ACHN (cell line): ENCODE results near the gene ODC1.

Experiments used
- DNase-seq: peaks from one replicate; pipeline ENCODE4 v3.0.0-alpha.2; 2015
- in situ Hi-C: cut with HindIII; loops from 2 replicates; pipeline ENCODE4 v1.10.0; 2017; ENCODE audit warnings: low sequenced_read_pairs, low pct_ligation_motif_present, low pct_unique_long_range_greater_than_20kb

Gene ODC1

DNA sequence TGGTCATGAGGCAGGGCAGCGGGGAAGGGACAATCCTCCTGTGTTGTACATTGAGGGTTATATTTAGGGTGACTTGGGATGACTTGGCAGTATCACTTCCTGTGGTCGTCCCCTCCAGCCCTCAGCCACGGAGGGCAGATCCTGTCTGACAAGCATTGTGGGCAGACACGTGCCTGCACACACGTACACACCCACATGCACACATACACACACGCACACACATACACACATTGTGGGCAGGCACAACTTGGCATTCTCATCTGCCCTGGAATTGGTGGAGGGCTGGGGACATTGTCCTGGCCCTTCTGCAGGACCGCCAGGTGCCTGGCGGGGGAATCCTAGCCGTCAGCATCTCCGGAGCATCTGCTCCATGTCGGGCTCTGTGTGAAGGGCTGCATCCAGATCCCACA lies 47.6 kb downstream of the ODC1 start:
- no peak for DNase-seq
- in situ Hi-C loops: loop anchor here (25.0 kb wide), 1 partner anchor 138 kb away; no protein-coding TSS in a partner anchor

DNA sequence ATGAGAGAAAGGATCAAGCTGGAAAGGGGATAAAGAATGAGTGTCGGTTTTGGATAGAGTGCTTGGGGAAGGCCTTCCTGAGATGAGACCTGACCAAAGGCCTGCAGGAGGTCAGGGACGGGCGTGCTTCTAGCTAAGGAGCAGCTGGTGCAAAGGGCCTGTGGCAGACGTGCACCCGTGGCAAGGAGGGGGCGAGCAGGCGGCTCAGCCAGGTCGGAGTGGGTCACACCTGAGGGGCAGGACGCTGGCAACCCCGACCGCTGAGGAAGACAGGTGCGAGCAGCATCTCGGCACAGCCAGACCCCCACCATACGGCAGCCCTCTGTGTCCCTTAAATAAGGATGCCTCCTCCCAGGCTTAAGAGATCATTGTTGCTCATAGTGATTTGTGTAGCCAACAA lies 48.1 kb downstream of the ODC1 start:
- in situ Hi-C loops: loop anchor here (25.0 kb wide), 1 partner anchor 138 kb away; no protein-coding TSS in a partner anchor
- no peak for DNase-seq

DNA sequence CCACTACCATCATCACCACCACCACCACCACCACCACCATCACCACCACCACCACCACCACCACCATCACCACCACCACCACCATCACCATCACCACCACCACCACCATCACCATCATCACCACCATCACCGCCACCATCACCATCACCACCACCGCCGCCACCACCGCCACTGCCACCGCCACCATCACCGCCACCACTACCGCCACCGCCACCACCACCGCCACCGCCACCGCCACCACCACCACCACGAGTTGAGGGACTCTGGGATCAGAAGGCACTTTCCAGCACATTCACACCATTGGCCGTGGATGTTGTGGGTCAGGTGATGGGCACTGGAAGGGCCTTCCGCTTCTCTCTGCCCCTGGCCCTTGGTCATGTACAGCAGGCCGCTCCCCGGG lies 48.8 kb downstream of the ODC1 start:
- in situ Hi-C loops: no loop called here

DNA sequence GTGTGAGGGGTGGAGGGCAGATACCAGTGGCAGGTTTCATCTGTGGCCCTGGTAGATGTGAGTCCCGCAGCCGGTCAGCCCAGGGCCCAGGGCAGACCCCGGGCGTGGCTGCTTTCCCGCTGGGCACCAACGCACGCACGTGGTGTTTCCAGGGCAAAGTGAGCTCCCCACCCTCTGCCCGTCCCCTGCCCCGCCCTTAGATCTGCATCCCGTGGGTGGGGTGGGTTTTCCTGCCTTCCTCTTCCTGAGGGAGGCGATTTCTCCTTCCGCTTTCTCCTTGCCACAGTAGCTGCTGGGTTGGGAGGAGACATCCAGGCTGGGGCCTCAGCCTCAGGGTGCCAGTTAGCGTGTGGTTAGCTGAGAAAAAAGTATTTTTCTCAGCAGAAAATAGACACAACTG lies 49.6 kb downstream of the ODC1 start:
- in situ Hi-C loops: no loop called here
- DNase-seq: no peak

More for the DNA sequence above, 48.8 kb downstream of the ODC1 start:
- no peak for DNase-seq

DNA sequence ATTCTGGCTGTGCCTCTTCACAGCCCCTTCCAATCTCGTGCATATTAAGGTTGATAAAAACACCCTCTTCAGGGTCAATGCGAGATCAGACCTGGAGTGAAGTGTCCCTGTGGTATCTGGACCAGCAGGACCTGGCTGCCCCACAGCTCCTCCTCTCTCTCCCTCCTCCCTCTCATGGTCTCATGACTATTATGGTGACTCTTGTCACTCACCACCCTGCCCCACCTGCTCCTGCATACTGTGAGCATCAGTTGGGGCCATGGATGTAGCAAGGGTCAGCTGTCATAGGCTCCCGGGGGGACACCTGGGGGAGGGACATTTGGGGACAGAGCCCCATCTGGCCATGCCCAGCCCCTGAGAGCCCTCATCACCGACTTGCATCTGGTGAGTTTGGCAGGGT lies 50.2 kb downstream of the ODC1 start:
- in situ Hi-C loops: no loop called here

DNA sequence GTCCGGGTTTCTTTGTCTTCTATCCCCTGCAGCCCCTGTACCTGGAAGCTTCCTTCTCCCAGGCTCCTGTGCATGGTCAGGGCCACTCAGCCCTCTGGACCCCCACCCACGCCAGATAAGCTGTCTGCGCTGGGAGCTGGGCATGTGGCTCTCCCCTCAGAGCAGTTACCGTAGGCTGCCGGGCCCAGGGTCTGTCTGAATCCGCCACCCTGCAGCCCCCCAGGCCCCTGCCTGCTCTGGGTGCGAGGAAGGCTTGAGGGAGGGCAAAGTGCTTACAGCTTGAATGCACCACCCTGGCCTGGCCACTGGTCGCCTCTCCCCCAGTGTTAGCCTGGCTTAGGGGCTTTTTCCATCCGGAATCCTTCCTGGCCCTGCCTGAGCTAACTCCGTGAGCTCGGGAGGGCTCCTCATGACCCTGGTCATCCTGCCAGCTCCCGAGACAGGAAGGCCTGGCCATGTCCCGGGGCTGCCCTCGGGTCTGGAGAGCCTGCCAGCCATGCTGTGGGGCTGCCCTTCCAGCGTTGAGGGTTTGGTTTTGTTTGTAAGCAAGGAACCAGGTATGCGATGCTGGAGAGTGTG lies 50.7 kb downstream of the ODC1 start:
- in situ Hi-C loops: no loop called here
- DNase-seq: no peak

More for the DNA sequence above, 50.2 kb downstream of the ODC1 start:
- DNase-seq: no peak

DNA sequence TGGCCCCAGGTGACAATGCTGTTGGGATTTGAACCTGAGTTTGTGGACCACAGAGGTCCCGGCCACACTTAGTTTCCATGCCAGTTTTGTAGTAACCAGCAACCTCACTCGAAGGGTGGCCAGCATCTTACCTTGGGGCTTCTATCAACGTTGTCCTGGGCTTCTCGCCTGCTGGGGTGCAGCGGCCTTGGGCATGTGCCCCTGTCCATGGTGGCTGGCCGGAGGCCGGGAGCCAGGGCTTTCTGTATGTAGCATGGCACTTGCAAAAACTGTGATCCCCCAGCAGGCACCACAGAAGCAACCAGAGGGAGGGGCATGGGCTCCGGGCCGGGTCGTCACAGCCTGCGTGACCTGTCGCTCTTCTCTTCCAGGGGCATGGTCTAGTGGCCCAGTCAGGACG lies 51.7 kb downstream of the ODC1 start:
- DNase-seq: no peak
- in situ Hi-C loops: no loop called here

DNA sequence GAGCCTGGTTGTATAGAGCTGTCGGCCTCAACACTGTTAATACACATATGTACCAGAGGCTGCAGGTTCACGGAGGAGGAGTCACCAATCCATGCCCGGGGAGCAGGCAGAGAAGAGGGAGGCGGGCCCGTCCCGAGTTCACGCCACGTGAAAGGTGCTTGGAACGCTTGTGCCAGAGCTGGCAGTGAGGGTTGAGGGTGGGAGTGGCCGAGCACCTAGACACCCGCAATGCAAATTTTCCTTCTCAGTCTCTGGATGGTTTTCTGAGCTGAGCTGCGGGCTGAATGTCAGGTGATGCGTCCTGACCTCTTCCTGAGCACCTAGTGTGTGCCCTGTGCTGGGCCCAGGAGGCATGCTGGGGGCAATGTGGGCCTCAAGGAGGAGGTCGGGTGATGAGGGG lies 52.2 kb downstream of the ODC1 start:
- in situ Hi-C loops: no loop called here
- no peak for DNase-seq

DNA sequence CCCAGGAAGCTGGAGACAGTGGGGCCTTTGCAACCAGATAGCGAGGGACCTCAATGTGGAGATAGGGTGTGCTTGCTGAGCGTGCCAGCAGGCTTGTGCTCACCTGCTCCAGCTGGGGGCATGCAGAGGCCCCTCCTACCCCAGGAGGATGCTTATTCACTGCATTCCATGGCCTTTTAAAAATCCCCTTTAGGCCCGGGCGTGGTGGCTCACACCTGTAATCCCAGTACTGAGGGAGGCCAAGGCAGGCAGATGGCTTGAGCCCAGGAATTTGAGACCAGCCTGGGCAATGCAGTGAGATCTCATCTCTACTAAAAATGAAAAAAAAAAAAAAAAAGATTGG lies 54.5 kb downstream of the ODC1 start:
- DNase-seq: no peak
- in situ Hi-C loops: no loop called here

DNA sequence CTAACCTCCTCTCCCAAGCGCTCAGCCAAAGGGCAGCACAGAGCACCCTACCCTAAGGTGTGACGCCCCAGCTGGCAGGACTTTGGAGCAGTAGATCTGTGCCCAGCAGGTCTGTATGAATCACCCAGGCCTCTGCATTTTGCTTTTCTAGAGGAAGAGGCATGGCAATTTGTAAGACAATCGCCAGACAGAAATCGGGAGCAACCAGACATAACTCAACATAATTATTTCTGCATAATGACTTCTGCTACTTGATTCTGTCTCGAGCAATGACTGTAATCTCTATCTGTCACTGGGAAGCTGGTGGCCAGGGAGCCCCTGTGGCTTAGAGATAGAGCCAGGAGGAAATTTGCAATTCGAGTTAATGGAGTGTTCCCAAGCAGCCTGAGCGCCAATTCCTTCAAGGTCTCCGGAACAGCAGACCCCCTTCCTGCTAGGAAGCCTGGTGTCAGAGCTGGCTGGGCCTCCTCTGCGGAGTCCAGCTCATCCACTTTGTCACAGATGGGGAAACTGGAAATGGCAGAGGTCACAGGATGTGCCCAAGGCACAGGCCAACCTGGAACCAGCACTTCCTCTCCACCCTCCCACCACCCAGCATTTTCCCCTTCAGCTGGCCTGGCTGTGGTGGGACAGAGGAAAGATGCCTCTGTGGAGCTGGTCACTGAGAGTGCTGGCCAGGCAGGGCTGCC lies 55.0 kb downstream of the ODC1 start:
- in situ Hi-C loops: no loop called here
- no peak for DNase-seq

DNA sequence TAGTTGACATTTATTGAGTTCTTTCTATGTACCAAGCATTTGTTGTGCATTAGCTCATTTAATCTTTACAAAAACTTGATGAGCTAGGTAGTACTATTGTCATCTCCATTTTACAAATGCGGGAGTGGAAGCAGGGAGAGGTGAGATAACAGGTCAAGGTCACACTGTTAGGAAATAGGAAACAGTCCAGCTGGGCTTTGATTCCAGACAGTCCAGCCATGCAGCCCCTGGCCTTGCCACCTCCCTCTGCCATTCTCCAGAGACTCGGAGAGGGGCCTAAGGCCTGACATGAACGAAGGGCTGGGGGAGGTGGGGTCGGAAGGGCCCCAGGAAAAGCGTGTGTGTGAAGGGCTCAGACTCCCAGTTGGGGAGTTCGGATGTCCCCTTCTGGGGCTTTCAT lies 55.6 kb downstream of the ODC1 start:
- in situ Hi-C loops: no loop called here
- no peak for DNase-seq

DNA sequence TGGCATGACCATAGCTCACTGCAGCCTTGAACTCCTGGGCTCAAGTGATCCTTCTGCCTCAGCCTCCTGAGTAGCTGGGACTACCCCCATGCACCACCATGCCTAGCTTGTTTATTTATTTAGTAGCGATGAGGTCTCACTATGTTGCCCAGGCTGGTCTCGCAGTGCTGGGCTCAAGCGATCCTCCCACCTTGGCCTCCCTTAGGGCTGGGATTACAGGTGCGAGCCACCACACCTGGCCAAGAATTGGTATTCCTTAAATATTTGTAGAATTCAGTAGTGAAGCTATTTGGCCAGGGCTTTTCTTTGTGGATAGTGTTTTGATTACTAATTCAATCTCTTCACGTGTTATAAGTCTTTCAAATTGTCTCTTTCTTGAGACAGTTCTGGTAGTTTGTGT lies 56.0 kb downstream of the ODC1 start:
- in situ Hi-C loops: no loop called here
- no peak for DNase-seq

DNA sequence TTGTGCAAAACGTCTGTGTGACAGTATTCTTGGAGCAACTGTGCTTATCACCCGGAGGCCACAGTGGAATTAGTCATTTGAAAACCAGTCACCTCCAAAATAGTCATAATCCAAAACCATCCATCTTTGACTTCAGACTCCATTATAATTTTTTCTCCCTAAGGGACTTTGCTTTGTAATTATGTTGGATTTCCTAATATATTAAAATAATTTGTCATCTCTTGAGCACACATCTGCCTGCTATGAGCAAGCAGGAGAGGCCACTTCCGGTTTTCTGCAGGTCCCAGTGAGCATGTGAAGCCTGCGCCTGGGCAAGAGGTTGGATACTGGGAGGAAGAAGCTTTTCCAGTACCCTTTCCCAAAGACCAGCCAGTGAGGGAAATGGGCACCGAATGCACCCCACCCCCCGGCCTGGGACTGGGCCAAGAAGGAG lies 57.7 kb downstream of the ODC1 start:
- no peak for DNase-seq
- in situ Hi-C loops: no loop called here
